Breast epithelium (tissue), 3 donors: ENCODE data around the gene CLCN7.

Source experiments
- CTCF ChIP-seq, 3 donors: fragments of 450-650 bp; IDR thresholded peaks; one replicate each; pipeline ENCODE4 v1.5.1; 2016 to 2017; ENCODE audit warnings: antibody characterized with exemption in 3 of 3, mild to moderate bottlenecking in 3 of 3, moderate library complexity in 3 of 3
- POLR2A ChIP-seq: fragments of 450-650 bp; IDR thresholded peaks from one replicate; pipeline ENCODE4 v1.6.1; 2016; ENCODE audit warnings: antibody characterized with exemption, mild to moderate bottlenecking, moderate library complexity
- POLR2AphosphoS5 ChIP-seq, 3 donors: sonication (generic); formaldehyde crosslinking; IDR thresholded peaks; one replicate each; pipeline ENCODE4 v1.6.1; 2017; ENCODE audit warnings: antibody characterized with exemption in 3 of 3

- no peak for TF ChIP-seq POLR2A
- no peak for TF ChIP-seq CTCF (IDR thresholded peaks at IDR 0.05)
- no peak for TF ChIP-seq POLR2AphosphoS5 (IDR thresholded peaks at IDR 0.05)
These were observed 48.9 kb upstream of the CLCN7 start for GRCh38 chr16:1523581-1524245.
